D721Med (cell line): Measurements from ENCODE around the gene TRIM23.

ENCODE experiments used
- DNase-seq: peaks from one replicate; pipeline ENCODE4 v3.0.0; 2011; ENCODE audit warnings: low spot score; ENCODE audit not compliant: insufficient read length
- FAIRE-seq: peaks from 2 replicates; lab custom pipeline; 2011; peaks lifted over from hg19 to GRCh38; lab: Jason Lieb, UNC
- CTCF ChIP-seq: IDR thresholded peaks from 2 replicates; pipeline ENCODE4 v1.5.1; 2012; ENCODE audit warnings: mild to moderate bottlenecking, control low read depth; ENCODE audit not compliant: insufficient read depth; ENCODE audit errors: missing control alignments

Gene TRIM23

GRCh38 chr5:65546141-65546540 is 78.0 kb downstream of the TRIM23 start:
- no peak for TF ChIP-seq CTCF
- no peak for DNase-seq
- no peak for FAIRE-seq

GRCh38 chr5:65544473-65544872 is 79.7 kb downstream of the TRIM23 start:
- TF ChIP-seq CTCF, result no peak
- DNase-seq (no peak), FAIRE-seq (no peak)

- FAIRE-seq (no peak), DNase-seq (no peak)
- TF ChIP-seq CTCF, result no peak
Measured at GRCh38 chr5:65539827-65540226, 84.3 kb downstream of the TRIM23 start.
